NCI-H2107 treated with DMSO at 0.1 percent for 48 hours (cell line): ENCODE results near the gene ETNK1.

Experiments used
- DNase-seq: peaks from one replicate; lab custom pipeline; 2025; ENCODE audit not compliant: unreplicated experiment; lab: John Stamatoyannopoulos, UW

The ETNK1 gene

DNA sequence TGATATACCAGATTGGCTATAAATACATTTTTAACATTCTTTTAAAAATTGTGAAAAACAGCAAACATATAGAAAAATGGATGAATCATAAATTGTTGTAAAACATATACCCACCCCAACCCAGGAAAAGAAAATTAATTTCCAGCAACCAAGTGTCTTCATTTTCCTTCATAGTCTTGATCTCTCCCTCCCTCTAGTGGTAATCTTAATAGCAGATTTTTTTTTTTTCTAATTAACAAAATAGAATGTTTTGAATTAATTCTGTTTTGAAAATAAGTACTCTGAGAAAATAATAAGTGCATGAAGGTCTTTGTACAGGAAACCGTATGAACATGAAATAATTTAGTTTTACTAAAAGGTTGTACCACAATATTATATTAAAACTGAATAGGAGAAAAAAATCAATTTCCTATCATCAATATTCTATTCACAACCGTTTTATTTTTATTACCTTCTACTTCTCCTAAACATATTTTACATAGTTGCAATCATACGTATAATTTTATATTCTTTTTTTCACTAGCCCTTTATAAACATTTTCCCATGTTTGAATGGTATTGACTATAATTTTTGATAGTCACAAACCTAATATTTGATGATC, 7.0 kb downstream of the ETNK1 start:
- DNase-seq: peak; percentile 10

DNA sequence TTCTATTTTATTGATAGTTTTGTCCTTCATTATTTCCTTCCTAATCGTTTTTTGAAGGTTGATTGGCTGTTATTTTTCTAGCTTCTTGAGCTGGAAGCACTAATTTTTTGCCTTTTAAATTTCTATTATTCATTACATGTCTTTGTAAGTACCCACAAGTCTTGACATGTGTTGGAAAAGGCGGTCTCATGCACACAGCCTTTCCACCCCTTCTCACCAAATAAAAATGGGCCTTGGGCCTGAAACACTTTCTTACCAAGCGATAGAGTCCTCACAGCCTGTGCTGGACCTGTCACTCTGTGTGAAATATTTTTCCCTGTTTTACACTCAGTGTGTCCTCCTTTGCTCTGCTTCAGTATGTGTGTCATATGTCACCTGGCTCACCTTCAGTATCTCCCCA, 9.9 kb downstream of the ETNK1 start:
- no peak for DNase-seq

DNA sequence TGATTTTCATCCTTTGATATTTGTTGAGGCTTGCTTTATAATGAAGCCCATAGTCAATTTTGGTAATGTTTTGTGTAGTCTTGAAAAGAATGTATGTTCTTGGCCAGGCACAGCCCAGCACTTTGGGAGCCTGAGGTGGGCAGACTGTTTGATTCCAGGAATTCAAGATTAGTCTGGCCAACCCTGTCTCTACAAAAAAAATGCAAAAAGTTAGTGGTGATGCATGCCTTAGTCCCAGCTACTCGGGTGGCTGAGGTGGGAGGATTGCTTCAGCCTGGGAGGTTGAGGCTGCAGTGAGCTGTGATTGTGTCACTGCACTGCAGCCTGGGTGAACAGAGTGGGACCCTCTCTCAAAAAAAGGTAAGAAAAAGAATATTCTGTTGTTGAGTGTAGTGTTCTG, 10.8 kb downstream of the ETNK1 start:
- no peak for DNase-seq

DNA sequence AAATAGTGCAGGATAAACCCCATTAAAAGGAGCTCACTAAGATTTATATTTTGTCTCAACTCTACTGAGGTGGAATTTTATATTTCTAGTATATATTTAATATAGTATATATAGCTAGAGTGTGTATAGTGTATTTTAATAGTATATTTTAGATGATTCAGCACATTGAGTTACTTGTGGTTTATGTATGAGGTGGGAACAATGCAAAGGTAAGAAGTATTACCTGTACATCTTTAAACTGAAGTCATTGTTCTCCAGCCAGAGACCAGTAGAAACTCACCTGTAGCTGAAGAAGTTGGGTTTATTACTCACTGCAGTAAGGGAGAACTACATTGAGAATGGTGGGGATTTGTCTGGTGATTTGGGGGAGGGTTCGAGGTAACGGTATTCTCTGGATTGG, 15.9 kb downstream of the ETNK1 start:
- DNase-seq: no peak

DNA sequence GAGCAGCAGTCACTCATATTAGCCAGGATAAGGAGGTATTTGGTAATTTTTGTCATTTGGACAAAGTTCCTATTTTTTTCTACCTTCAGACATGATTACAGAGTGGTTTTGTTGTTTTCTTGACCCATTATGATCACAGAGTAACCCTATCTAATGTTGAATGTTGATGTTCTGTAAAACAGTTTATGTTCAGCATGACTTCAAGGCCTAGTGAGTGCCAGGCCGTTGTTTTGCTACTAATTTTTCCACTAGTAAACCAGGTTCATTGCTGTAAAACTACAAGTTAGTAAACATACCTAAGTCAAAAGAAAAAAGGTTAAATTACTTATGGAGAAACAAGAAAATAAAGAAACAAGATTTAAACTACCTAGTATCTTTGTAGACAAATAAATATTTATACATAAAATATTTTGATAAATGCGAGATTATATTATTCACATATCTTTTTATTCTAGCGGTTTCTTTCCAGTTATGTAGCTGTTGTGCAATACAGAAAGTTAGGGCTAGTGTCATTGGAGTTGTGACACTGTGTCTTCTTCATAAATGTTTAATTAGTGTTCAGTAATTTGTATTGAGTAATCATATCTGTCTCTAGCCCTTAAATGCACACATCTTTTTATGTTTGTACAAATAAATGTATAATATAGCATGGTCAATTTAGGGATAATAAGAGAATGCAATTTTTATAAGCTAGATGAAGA, 16.5 kb downstream of the ETNK1 start:
- DNase-seq: no peak

DNA sequence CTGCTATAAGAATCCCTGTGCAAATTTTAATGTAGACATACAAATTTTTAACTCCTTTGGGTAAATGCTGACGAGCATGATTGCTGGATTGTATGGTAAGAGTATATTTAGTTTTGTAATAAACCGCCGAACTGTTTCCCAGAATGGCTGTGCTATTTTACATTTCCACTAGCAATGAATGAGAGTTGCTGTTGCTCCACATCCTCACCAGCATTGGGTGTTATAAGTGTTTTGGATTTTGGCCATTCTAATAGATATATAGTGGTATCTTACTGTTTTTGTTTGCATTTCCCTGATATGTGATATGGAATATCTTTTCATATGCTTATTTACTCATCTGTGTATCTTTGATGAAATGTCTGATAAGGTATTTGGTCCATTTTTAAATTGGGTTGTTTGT, 23.7 kb downstream of the ETNK1 start:
- DNase-seq: no peak

DNA sequence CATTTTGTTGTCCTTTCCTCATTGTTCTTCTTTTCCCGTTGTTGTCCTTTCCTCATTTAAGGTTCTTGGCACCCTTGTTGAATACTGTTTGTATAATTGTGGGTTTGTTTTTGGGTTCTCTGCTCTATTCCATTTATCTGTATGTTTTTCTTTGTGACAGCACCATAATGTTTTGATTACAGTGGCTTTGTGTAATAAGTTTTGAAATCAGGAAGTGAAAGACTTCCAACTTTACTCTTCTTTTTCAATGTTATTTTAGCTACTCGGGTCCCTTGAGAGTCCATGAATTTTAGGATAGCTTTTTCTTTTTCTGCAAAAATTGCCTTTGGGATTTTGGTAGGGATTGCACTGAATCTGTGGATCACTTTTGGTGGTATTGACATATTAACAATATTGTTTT, 28.1 kb downstream of the ETNK1 start:
- no peak for DNase-seq

DNA sequence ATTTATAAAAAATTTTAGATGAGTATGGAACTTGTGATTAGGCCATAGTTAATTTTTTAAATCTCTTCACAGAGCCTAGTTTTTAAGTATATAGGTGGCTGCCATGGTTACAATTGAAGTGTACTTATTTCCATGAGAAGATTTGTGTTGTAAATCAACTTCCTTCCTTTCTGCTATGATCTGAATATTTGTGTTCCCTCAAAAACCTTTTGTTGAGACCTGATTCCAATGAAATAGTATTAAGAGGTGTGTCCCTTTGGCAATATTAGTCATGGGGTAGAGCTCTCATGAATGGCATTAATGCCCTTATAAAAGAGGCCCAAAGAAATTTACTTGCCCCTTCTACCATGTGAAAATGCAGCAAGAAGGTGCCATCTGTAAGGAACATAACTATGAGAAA, 28.8 kb downstream of the ETNK1 start:
- no peak for DNase-seq

DNA sequence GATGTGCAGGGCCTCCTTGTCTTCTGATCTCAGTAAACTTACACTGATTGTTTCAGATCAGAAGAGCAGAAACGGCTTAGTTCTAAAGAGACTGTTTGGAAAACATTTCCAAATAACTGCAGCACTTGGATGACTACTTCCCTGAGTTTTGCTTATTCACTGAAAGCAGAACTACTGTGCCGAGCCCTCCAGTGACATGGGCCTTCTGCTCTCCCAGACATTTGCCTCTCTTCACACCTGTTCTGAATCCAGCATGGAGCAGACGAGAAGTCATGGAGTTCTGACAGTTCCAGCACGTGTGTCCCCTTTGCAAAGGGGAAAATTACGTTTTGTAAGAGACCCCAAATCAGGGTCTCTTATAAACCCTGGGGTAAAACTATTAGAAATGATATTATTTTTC, 31.4 kb downstream of the ETNK1 start:
- no peak for DNase-seq

DNA sequence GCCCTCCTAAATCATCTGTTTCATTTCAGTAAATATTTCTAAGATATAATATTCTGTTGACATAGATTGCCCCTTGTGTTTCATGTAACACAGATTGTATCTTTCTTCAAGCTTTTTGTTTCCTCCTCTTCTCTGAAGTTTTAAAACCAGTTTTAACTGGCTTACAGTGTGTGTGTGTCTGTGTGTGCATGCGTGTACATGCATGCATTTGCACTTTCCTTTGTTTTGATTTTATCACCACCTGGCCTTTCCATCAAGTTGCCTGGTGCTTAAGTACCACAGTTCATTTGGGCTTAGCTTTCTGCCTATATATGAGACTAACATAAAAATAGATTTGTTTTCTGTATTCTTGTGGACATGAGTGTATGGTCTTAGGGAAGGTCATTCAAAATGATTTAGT, 31.9 kb downstream of the ETNK1 start:
- DNase-seq: peak; percentile 41

DNA sequence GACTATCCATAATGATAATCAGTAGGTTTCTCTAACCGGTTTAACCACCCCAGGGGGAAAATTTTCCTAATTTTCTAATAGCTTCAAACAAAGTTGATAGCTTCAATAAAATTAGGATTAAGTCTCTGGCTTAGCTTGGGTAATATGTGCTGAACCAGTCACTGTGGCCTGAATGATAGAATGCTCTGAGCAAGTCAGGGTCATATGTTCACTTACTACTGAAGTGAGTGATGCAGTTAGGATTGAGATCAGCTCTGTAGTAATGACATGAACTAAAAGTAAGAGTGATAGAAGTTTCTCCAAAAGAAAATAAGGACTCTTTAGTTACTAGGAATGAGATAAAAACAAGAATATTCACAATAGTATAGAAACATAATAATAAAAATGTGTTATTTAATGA, 32.6 kb downstream of the ETNK1 start:
- no peak for DNase-seq

DNA sequence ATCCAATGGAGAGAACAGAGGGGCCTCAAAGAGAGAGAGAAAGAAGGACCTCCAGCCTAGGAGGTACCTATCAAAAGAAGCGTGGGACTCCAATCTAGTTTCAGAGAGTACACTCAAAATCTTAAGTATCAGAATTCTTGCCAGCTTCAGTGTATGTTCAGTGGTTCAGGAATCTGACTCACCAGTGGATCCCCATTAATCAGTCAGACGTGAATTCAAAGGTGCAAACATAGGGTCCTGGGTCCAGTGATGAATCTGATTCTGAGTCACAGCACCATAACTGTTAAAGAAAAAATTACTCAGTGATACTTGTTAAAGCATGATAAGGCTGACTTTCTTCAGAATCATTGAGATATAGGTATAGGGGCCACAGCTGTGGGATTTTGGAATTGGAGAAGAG, 33.2 kb downstream of the ETNK1 start:
- no peak for DNase-seq

DNA sequence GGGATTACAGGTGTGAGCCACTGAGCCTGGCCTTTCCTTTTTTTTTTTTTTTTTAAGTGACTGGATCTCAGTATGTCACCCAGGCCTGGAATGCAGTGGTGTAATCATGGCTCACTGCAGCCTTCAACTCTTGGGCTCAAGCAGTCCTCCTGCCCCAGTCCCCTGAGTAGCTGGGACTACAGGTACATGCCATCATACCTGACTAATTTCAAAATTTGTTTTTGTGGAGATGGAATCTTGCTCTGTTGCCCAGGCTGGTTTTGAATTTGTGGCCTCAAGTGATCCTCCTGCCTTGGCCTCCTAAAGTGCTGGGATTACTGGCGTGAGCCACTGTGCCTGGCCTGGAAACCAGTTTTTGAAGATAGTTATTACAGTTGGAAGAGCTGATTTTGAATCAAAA, 37.4 kb downstream of the ETNK1 start:
- no peak for DNase-seq

DNA sequence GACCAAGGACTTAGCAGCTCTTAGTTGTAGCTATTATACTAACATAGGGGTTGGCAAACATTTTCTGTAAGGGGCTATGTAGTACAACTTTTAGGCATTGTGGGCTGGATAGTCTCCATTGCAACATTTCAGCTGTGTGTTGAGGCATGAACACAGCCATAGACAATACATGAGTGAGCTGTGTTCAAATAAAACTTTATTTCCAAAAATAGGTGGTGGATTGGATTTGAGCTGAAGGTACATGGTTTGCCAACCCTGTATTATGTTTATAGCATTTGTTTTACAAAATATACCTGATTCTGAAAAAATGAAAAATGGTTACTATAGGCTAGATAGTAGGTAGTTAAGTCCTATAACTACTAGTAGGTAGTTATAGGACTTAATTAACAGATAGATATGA, 40.5 kb downstream of the ETNK1 start:
- DNase-seq: no peak

DNA sequence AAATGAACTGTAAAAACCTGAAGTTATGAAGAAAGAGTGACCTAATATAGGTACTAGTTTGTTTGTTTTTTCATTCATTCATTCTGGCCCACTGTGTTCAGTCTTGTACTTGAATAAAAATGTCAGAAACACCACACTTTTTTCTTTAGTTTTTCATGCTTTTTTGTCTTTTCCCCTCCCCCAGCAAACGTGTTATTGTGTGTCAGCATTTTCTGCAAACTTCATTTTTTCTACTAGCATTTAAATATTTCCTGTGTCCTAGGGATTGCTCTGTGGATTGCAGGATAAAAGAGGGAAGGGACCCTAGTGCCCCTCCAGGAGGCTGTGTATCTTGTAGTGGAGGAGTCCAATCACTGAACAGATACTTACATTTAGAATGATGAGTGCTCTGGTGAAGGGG, 42.2 kb downstream of the ETNK1 start:
- DNase-seq: no peak

DNA sequence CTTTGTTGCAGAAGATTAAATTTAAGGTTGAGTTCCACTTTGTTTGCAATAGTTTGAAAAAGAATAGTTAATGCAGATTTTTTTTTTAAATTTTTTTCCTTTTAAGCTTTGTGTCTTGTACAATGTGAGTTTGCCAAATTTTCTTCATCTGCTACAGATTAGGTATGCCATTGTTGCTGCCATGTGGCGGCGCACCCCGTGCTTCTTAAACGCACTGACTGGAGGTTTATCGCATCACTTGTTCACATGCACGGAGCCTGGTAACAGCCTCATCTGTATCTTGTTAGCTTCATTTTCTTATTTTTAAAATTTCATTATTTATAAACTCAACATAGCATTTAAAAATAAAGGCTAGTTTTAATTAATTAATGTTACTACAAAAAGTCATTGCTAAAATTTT, 43.5 kb downstream of the ETNK1 start:
- no peak for DNase-seq

DNA sequence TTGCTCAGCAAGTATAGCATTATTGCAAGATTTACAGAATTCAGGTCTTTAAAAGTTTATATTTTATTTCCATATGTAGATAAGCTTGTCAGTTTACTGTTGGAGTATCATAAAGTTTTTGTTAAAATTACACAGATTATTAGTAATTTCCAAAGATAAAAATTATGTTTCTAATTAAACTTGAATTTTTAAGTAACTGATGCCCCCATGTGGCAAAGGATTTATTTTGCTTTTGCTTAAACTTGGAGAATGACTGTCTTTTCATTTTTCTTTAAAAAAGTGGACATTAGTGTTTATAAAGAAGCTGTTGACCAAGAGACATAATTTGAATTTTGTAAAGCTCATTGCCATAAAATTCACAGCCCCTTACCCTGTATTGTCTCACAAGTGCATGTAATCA, 45.8 kb downstream of the ETNK1 start:
- no peak for DNase-seq

DNA sequence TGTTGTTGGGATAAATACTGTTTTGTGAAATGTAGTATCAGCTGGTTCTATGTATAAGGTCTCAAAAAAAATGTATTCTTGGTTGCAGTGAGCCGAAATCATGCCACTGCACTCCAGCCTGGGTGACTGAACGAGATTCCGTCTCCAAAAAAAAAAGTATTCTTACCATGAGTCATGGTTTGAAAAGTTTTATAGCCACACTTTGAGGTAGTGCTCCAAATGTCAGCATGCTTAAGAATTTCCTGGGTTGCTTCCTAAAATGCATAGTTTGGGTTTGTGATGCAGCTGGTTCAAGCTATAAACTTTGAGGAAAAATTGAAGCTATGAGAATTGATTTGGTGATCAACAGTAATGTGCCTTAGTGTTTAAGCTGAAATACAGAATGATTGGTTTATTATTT, 48.0 kb downstream of the ETNK1 start:
- no peak for DNase-seq

DNA sequence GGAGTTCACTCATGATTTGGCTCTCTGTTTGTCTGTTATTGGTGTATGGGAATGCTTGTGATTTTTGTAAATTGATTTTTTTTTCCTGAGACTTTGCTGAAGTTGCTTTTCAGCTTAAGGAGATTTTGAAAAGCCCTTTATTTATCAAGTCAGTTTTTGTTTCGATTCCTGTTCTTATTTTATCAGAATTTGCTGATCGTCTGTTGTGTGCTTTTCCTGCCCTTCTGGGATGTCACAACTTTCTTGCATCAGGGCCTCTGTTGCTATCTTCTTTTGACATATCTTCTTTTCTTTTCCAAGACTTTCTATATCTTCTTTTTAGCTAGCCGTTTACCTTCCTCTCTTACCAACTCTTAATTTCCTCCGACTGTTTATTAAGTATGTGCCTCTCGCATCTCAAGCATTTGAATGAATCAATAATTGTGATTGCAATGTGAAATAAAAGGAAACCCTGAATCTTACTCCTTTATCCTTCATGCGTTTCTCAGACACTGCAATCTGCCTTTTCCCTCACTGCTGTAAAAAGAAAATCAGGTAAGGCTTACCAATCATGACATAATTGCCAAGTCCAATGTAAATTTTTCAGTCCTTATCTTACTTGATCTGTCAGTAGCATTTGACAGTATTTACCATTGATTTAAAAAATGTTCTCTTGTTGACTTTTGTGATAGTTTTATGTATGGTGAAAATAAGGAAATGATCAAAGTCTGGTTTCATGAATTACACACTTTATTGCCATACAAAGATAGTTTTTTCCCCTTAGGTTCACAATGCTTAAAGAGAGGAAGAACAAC, 53.0 kb downstream of the ETNK1 start:
- no peak for DNase-seq

DNA sequence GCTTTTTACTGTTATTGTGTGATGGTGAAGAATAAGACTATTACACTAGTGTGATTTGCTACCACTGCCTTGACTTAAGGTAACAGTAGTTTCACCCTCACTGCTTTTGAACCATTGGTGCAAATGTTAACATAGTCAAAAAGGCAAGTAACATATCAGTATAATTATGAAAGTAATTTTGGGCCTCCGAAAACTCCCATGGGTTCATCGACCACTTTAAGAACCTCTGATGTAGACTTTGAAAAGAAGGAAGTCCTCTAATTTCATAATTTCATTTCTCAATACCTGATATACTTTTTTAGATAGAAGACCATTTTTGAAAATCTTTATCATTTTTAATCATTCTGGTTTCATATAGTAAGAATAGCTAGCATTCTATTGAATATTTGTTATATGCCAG, 57.7 kb downstream of the ETNK1 start:
- DNase-seq: no peak

DNA sequence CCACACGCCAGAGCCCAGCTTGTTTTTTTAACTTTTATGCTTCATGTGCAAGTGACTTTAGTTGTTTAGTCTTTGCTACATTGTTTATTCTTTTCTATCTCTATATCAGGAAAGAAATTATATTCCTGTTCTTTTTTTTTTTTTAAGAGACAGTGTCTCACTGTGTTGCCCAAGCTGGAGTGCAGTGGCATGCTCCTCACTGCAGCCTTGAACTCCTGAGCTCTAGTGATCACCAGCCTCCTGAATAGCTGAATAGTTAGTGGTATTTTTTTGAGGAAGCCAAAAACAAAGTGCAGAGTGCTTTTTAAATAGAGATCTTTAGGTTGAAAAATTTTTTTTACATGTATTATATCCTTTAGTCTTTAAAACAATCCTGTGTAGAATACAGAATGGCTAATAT, 58.2 kb downstream of the ETNK1 start:
- DNase-seq: no peak
